Vagina (tissue), 2 donors: Measurements from ENCODE around the gene FAM171A2. TPM values are rescaled to one million over a fixed set of nuclear protein-coding genes. Genes with fewer than 3 reads are reported as not detected.

Experiments
- DNase-seq, 2 donors: peaks; one replicate each; pipeline ENCODE4 v3.0.0-alpha.2; 2017; ENCODE audit errors: extremely low spot score in 2 of 2
- H3K27ac ChIP-seq: fragments of 200-600 bp; sonication (generic); one replicate; pipeline ENCODE4 v1.5.1; 2019
- H3K27me3 ChIP-seq: fragments of 200-600 bp; sonication (generic); one replicate; pipeline ENCODE4 v1.5.1; 2019
- H3K36me3 ChIP-seq, 2 donors: fragments of 200-600 bp; sonication (generic); one replicate each; pipeline ENCODE4 v1.5.1; 2017 to 2019
- H3K4me1 ChIP-seq: fragments of 200-600 bp; sonication (generic); one replicate; pipeline ENCODE4 v1.5.1; 2019
- H3K4me3 ChIP-seq, 2 donors: fragments of 200-600 bp; sonication (generic); 1 replicate in 1 of 2; 2 replicates in 1 of 2; pipeline ENCODE4 v1.5.1; 2016 to 2019
- H3K9me3 ChIP-seq: fragments of 200-600 bp; sonication (generic); one replicate; pipeline ENCODE4 v1.5.1; 2019
- POLR2A ChIP-seq, 2 donors: fragments of 450-650 bp; IDR thresholded peaks; one replicate each; pipeline ENCODE4 v1.6.1; 2017; ENCODE audit warnings: antibody characterized with exemption in 2 of 2, mild to moderate bottlenecking in 2 of 2, moderate library complexity in 2 of 2
- POLR2AphosphoS5 ChIP-seq, 2 donors: sonication (generic); formaldehyde crosslinking; IDR thresholded peaks; one replicate each; pipeline ENCODE4 v1.9.0; 2017; ENCODE audit warnings: antibody characterized with exemption in 2 of 2, mild to moderate bottlenecking in 2 of 2, low read depth in 1 of 2; ENCODE audit not compliant: insufficient read depth in 1 of 2
- intact Hi-C: fragments of 100-400 bp; cut with DNase I; formaldehyde crosslinking; loops from one replicate; pipeline ENCODE4 v1.15.1; 2023
- total RNA-seq: library from RNA; depleted of rRNA; stranded (reverse); fragments of >200 nt; gene quantifications from one replicate; pipeline ENCODE4 v1.2.3, GENCODE V29; 2016
- TF ChIP-seq, protein P1 (sequence below), 3 experiments: fragments of 450-650 bp in 2 of 3; fragments of 200-600 bp in 1 of 3; sonication (generic) in 1 of 3; IDR thresholded peaks; one replicate each; pipeline ENCODE4 v1.5.1; 2017 to 2019; ENCODE audit warnings: antibody characterized with exemption in 3 of 3, mild to moderate bottlenecking in 2 of 3, moderate library complexity in 2 of 3

FAM171A2 gene
- total RNA-seq, 1 donor from 2014 or later: 4.2 TPM

DNA sequence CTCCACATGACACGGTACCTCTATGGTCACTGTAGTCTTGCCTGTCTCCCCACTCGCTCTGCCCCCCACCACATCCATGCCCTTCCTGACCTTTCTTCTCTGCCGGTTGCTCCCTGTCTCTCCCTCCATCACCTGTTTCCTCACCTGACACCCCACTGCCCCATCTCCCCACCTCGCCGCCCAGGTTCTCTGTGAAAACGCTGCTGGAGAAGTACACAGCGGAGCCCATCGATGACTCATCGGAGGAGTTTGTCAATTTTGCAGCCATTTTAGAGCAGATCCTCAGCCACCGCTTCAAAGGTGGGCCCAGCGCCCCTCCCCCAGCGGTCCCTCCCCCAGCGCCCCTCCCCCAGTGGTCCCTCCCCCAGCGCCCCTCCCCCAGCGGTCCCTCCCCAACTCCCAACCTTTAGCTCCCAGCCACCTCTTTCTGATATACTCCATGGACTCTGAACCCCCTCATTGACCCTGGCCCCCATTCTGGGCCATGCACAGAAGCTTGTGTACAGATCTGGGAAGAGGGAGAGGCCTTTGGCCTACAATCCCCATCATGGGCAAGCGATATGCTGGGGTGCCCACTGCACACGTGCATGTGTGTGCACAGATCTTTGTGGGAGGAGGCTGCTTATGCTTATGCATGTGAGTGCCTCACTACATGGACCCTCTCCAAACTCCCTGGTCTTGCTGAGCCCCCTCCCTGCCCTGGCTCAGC is 51.1 kb downstream of the FAM171A2 start:
- intact Hi-C loops: no loop called here
- H3K27me3 ChIP-seq: peaks cover 6% of the 10 kb centered on the region

DNA sequence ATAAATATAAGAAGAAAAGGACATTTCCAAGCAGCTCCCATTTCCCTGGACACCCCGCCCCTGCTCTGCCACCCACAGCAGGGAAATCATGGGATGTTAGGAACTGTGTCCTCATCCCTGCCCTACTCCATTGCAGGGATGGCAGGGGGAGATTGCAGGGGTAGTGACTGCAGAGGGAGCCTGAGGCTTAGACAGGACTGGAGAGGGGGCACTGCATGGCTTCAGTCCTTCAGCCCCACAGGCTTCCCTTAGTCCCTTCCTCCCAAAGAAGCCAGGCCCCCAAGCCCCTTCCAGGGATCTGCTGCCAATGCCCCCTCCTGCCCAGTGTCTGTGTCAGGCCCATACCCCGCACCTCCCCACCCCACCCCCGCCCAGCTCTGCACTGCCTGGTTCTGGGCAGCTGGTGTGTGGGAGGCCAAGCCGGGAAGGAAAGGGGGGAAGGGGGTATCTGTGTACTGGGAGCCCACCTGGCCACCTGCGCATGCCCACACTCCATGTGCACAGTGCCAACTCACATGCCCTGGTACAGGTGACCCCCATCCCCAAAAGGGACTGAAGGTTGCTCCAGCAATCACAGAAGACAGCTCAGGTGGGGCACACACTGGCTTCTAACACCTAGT is 52.0 kb downstream of the FAM171A2 start:
- intact Hi-C loops: no loop called here
- Histone ChIP-seq H3K27me3 (peaks cover 6% of the 10 kb centered on the region), H3K4me1 (peaks cover 28% of the 10 kb centered on the region), H3K9me3 (no peaks in the 10 kb centered on the region), H3K27ac (no peak overlapping the region), H3K36me3 (no peaks in the 10 kb centered on the region), H3K4me3 (no peak overlapping the region)
- TF ChIP-seq, protein P1, sequence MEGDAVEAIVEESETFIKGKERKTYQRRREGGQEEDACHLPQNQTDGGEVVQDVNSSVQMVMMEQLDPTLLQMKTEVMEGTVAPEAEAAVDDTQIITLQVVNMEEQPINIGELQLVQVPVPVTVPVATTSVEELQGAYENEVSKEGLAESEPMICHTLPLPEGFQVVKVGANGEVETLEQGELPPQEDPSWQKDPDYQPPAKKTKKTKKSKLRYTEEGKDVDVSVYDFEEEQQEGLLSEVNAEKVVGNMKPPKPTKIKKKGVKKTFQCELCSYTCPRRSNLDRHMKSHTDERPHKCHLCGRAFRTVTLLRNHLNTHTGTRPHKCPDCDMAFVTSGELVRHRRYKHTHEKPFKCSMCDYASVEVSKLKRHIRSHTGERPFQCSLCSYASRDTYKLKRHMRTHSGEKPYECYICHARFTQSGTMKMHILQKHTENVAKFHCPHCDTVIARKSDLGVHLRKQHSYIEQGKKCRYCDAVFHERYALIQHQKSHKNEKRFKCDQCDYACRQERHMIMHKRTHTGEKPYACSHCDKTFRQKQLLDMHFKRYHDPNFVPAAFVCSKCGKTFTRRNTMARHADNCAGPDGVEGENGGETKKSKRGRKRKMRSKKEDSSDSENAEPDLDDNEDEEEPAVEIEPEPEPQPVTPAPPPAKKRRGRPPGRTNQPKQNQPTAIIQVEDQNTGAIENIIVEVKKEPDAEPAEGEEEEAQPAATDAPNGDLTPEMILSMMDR (IDR thresholded peaks at IDR 0.05): no peak
- no peak for TF ChIP-seq POLR2AphosphoS5 (IDR thresholded peaks at IDR 0.05; ENCODE audit: insufficient read depth in 1 of 2, low read depth in 1 of 2)
- no peak for TF ChIP-seq POLR2A (IDR thresholded peaks at IDR 0.05)
- DNase-seq: no peak

More for the DNA sequence above, 51.1 kb downstream of the FAM171A2 start:
- no peaks in the 10 kb centered on the region for H3K9me3 ChIP-seq
- H3K4me3 ChIP-seq: no peak overlapping the region
- H3K27ac ChIP-seq: no peak overlapping the region
- TF ChIP-seq, protein P1 (IDR thresholded peaks at IDR 0.05): no peak
- TF ChIP-seq POLR2AphosphoS5 (IDR thresholded peaks at IDR 0.05; ENCODE audit: insufficient read depth in 1 of 2, low read depth in 1 of 2): no peak
- TF ChIP-seq POLR2A (IDR thresholded peaks at IDR 0.05): no peak
- H3K36me3 ChIP-seq: no peaks in the 10 kb centered on the region
- no peak for DNase-seq
- peaks cover 25% of the 10 kb centered on the region for H3K4me1 ChIP-seq

DNA sequence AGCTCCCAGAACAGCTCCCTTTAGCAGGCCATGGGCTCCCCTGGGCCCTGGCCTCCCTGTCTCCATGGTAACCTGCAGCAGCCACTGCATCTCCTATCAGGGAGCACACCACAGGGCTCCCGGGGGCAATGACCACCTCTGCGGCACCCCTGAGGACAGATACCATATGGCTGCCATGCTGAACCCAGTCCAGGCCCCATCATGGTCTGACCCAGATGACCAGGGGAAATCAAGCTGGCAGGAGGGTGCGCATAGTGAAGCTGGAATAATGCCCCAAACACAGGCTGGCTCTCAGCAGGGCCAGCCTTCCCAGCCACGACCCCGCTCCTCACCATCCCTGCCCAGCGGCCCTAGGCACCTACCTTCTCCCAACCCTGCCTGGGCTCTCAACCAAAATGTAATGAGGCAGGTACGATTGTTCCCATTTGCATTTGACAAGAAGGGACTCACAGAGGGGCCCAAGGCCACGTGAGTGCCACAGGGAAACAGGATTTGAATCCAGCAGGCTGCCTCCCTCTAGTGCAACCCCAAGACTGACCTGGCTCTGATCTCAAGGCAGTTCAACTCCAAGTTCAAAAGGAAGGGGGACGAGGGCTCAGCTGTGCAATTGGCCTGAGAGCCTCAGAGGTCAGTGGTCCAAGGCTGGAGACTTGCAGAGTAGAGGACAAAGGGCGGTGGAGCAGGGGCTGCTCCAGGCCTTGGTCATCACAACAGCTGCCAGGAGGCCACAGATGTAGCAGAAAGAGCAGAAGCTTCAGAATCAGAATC is 52.9 kb downstream of the FAM171A2 start:
- Histone ChIP-seq H3K27ac (no peak overlapping the region), H3K4me1 (peaks cover 28% of the 10 kb centered on the region), H3K27me3 (peaks cover 6% of the 10 kb centered on the region), H3K9me3 (no peaks in the 10 kb centered on the region), H3K36me3 (no peaks in the 10 kb centered on the region), H3K4me3 (no peak overlapping the region)
- no peak for TF ChIP-seq POLR2AphosphoS5 (IDR thresholded peaks at IDR 0.05; ENCODE audit: insufficient read depth in 1 of 2, low read depth in 1 of 2)
- TF ChIP-seq POLR2A (IDR thresholded peaks at IDR 0.05): no peak
- intact Hi-C loops: no loop called here
- no peak for DNase-seq

DNA sequence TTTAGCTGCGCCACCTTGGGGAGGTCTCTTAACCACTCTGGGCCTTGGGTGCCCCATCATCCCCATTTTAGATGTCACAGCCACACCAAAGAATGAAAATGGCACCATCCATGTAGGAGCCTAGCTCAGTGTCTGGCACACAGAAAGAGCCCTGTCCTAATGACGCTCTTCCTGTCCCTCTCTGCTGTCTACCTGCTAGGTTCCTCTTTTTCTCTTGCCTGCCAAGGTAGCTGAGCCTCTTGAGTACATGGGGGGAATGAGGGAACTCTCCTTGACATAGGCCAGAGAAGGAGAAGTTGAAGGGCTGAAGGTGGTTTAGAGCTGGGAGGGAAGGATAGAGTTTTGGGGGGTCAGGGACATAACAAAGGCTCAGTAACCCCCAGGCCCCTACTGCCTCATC is 53.5 kb downstream of the FAM171A2 start:
- intact Hi-C loops: no loop called here
- H3K27ac ChIP-seq: no peak overlapping the region
- DNase-seq: no peak
- H3K4me3 ChIP-seq: no peak overlapping the region
- no peak for TF ChIP-seq POLR2AphosphoS5 (IDR thresholded peaks at IDR 0.05; ENCODE audit: insufficient read depth in 1 of 2, low read depth in 1 of 2)
- TF ChIP-seq, protein P1 (IDR thresholded peaks at IDR 0.05): no peak
- TF ChIP-seq POLR2A (IDR thresholded peaks at IDR 0.05): no peak
- H3K4me1 ChIP-seq: peaks cover 28% of the 10 kb centered on the region
- H3K9me3 ChIP-seq: no peaks in the 10 kb centered on the region
- H3K36me3 ChIP-seq: no peaks in the 10 kb centered on the region
- H3K27me3 ChIP-seq: peaks cover 6% of the 10 kb centered on the region

DNA sequence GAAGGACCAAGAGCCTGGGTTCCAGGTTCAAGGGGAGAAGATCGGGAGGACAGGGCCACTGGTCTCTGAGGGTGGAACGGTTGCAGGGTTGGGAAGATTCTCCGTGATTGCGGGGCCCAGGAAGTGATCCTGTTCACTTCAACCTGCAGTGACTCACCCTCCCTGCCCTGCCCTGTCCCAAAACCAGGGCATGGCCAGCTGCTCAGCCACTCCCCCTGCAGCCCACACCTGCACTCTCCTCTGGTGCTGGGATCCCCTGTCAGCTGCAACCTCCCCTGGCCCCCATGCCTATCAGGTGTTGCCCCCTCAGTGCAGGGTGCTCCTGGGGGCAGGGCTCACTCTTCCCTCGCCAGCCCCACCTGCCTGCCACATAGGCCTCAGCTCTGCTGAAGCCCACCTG is 54.2 kb downstream of the FAM171A2 start:
- no peak for DNase-seq
- Histone ChIP-seq H3K9me3 (no peaks in the 10 kb centered on the region), H3K4me3 (no peak overlapping the region), H3K27ac (no peak overlapping the region), H3K36me3 (no peaks in the 10 kb centered on the region), H3K27me3 (peaks cover 6% of the 10 kb centered on the region), H3K4me1 (peaks cover 22% of the 10 kb centered on the region)
- TF ChIP-seq POLR2A (IDR thresholded peaks at IDR 0.05): no peak
- TF ChIP-seq, protein P1 (IDR thresholded peaks at IDR 0.05): no peak
- TF ChIP-seq POLR2AphosphoS5 (IDR thresholded peaks at IDR 0.05; ENCODE audit: insufficient read depth in 1 of 2, low read depth in 1 of 2): no peak
- intact Hi-C loops: no loop called here
